HEK293 (cell line): ENCODE results near the gene URGCP.

ENCODE experiments used
- CTCF ChIA-PET: fragments of 350-600 bp; formaldehyde crosslinking; extraction: SDS; loops from one replicate; lab custom pipeline; 2021; ENCODE audit warnings: antibody characterized with exemption; lab: Yijun Ruan, JAX
- POLR2A ChIA-PET: fragments of 300-600 bp; formaldehyde crosslinking; extraction: SDS; loops from one replicate; lab custom pipeline; 2020; ENCODE audit warnings: antibody characterized with exemption, inconsistent platforms; lab: Yijun Ruan, JAX
- H3K27ac ChIP-seq: fragments of 200-500 bp; sonication (Bioruptor generic); 2 replicates; pipeline ENCODE4 v1.5.1; 2014; ENCODE audit warnings: low read depth, low read length, control low read depth, inconsistent platforms; ENCODE audit errors: extremely low read depth
- H3K36me3 ChIP-seq, 2 experiments: fragments of 200-500 bp in 1 of 2; sonication (Bioruptor generic) in 1 of 2; 1 replicate in 1 of 2; 2 replicates in 1 of 2; pipeline ENCODE4 v1.5.1; 2014 to 2017; ENCODE audit warnings: inconsistent platforms in 2 of 2, low read length in 2 of 2; ENCODE audit not compliant: control insufficient read depth in 2 of 2, insufficient read depth in 1 of 2
- H3K4me1 ChIP-seq: fragments of 200-500 bp; sonication (Bioruptor generic); 2 replicates; pipeline ENCODE4 v1.5.1; 2014; ENCODE audit warnings: mild to moderate bottlenecking, low read length, inconsistent platforms; ENCODE audit not compliant: control insufficient read depth, insufficient read depth
- H3K4me3 ChIP-seq: 2 replicates; pipeline ENCODE4 v1.5.1; 2011; ENCODE audit warnings: low read depth, mild to moderate bottlenecking, control low read depth, low read length, moderate library complexity
- H3K9me3 ChIP-seq: fragments of 200-500 bp; sonication (Bioruptor generic); 2 replicates; pipeline ENCODE4 v1.5.1; 2014; ENCODE audit warnings: low read depth, low read length, inconsistent platforms; ENCODE audit not compliant: control insufficient read depth, insufficient read depth
- FEZF1 ChIP-seq: fragments of 450-650 bp; formaldehyde crosslinking; IDR thresholded peaks from 2 replicates; pipeline ENCODE4 v1.5.1; 2016; ENCODE audit warnings: missing biosample characterization, missing genetic modification characterization
- GLIS1 ChIP-seq: fragments of 450-650 bp; formaldehyde crosslinking; IDR thresholded peaks from 2 replicates; pipeline ENCODE4 v1.5.1; 2016; ENCODE audit warnings: missing biosample characterization, missing genetic modification characterization
- REPIN1 ChIP-seq: fragments of 450-650 bp; formaldehyde crosslinking; IDR thresholded peaks from 2 replicates; pipeline ENCODE4 v1.5.1; 2017; ENCODE audit warnings: missing biosample characterization, missing genetic modification characterization, low read depth
- ZBTB21 ChIP-seq: fragments of 450-650 bp; formaldehyde crosslinking; IDR thresholded peaks from 2 replicates; pipeline ENCODE4 v1.5.1; 2017; ENCODE audit warnings: missing biosample characterization, missing genetic modification characterization
- ZNF169 ChIP-seq: fragments of 450-650 bp; formaldehyde crosslinking; IDR thresholded peaks from 2 replicates; pipeline ENCODE4 v1.5.1; 2016; ENCODE audit warnings: missing biosample characterization, missing genetic modification characterization
- ZNF214 ChIP-seq: fragments of 450-650 bp; formaldehyde crosslinking; IDR thresholded peaks from 2 replicates; pipeline ENCODE4 v1.5.1; 2017; ENCODE audit warnings: missing biosample characterization, mild to moderate bottlenecking, missing genetic modification characterization, borderline replicate concordance
- ZNF266 ChIP-seq: fragments of 450-650 bp; formaldehyde crosslinking; IDR thresholded peaks from 2 replicates; pipeline ENCODE4 v1.5.1; 2016; ENCODE audit warnings: missing biosample characterization, missing genetic modification characterization, low read depth
- ZNF280D ChIP-seq: fragments of 450-650 bp; formaldehyde crosslinking; IDR thresholded peaks from 2 replicates; pipeline ENCODE4 v1.5.1; 2016; ENCODE audit warnings: missing biosample characterization, missing genetic modification characterization
- ZNF37A ChIP-seq: fragments of 450-650 bp; IDR thresholded peaks from 2 replicates; pipeline ENCODE4 v1.5.1; 2018; ENCODE audit warnings: missing biosample characterization, missing genetic modification characterization
- ZNF660 ChIP-seq: fragments of 450-650 bp; IDR thresholded peaks from 2 replicates; pipeline ENCODE4 v1.5.1; 2018; ENCODE audit warnings: missing biosample characterization, mild to moderate bottlenecking, missing genetic modification characterization
- ZNF664 ChIP-seq: fragments of 450-650 bp; formaldehyde crosslinking; IDR thresholded peaks from 2 replicates; pipeline ENCODE4 v1.5.1; 2016; ENCODE audit warnings: missing biosample characterization, missing genetic modification characterization
- TF ChIP-seq, protein P1 (sequence below): fragments of 450-650 bp; formaldehyde crosslinking; IDR thresholded peaks from 2 replicates; pipeline ENCODE4 v1.5.1; 2016; ENCODE audit warnings: missing biosample characterization, missing genetic modification characterization
- TF ChIP-seq, protein P2 (sequence below): fragments of 450-650 bp; formaldehyde crosslinking; IDR thresholded peaks from 2 replicates; pipeline ENCODE4 v1.5.1; 2016; ENCODE audit warnings: missing biosample characterization, missing genetic modification characterization
- TF ChIP-seq, protein P3 (sequence below): fragments of 450-650 bp; formaldehyde crosslinking; IDR thresholded peaks from 2 replicates; pipeline ENCODE4 v1.5.1; 2016; ENCODE audit warnings: missing biosample characterization, missing genetic modification characterization, borderline replicate concordance

Gene URGCP

GRCh38 chr7:43864126-43864525 is 42.3 kb downstream of the URGCP start (continued):
- TF ChIP-seq ZNF37A (tag by site-specific recombination) (no peak), FEZF1 (no peak), ZNF660 (tag by site-specific recombination) (no peak), ZNF280D (tag by site-specific recombination) (no peak)
- TF ChIP-seq, protein P1, sequence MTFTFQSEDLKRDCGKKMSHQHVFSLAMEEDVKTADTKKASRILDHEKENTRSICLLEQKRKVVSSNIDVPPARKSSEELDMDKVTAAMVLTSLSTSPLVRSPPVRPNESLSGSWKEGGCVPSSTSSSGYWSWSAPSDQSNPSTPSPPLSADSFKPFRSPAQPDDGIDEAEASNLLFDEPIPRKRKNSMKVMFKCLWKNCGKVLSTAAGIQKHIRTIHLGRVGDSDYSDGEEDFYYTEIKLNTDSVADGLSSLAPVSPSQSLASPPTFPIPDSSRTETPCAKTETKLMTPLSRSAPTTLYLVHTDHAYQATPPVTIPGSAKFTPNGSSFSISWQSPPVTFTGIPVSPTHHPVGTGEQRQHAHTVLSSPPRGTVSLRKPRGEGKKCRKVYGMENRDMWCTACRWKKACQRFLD = no peak

DNA sequence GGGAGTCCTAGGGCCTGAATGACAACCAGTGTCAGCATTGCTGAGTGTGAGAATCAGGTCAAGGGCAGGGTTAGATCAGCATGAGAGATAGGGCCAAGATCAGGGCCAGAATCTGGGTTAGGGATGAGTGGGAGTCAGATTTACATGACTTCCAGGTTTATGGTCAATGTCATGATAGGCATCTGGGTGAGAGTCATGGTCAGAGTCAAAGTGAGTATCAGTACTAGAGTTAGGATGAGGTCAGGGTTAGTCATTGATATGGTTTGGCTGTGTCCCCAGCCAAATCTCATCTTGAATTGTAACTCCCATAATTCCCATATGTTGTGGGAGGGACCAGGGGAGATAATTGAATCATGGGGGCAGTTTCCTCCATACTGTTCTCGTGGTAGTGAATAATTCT is 49.4 kb downstream of the URGCP start:
- H3K4me3 ChIP-seq = no peak overlapping the region
- TF ChIP-seq, protein P2, sequence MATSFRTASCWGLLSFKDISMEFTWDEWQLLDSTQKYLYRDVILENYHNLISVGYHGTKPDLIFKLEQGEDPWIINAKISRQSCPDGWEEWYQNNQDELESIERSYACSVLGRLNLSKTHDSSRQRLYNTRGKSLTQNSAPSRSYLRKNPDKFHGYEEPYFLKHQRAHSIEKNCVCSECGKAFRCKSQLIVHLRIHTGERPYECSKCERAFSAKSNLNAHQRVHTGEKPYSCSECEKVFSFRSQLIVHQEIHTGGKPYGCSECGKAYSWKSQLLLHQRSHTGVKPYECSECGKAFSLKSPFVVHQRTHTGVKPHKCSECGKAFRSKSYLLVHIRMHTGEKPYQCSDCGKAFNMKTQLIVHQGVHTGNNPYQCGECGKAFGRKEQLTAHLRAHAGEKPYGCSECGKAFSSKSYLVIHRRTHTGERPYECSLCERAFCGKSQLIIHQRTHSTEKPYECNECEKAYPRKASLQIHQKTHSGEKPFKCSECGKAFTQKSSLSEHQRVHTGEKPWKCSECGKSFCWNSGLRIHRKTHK (tag by site-specific recombination) = no peak
- no peak for TF ChIP-seq GLIS1 (tag by site-specific recombination)
- TF ChIP-seq, protein P3, sequence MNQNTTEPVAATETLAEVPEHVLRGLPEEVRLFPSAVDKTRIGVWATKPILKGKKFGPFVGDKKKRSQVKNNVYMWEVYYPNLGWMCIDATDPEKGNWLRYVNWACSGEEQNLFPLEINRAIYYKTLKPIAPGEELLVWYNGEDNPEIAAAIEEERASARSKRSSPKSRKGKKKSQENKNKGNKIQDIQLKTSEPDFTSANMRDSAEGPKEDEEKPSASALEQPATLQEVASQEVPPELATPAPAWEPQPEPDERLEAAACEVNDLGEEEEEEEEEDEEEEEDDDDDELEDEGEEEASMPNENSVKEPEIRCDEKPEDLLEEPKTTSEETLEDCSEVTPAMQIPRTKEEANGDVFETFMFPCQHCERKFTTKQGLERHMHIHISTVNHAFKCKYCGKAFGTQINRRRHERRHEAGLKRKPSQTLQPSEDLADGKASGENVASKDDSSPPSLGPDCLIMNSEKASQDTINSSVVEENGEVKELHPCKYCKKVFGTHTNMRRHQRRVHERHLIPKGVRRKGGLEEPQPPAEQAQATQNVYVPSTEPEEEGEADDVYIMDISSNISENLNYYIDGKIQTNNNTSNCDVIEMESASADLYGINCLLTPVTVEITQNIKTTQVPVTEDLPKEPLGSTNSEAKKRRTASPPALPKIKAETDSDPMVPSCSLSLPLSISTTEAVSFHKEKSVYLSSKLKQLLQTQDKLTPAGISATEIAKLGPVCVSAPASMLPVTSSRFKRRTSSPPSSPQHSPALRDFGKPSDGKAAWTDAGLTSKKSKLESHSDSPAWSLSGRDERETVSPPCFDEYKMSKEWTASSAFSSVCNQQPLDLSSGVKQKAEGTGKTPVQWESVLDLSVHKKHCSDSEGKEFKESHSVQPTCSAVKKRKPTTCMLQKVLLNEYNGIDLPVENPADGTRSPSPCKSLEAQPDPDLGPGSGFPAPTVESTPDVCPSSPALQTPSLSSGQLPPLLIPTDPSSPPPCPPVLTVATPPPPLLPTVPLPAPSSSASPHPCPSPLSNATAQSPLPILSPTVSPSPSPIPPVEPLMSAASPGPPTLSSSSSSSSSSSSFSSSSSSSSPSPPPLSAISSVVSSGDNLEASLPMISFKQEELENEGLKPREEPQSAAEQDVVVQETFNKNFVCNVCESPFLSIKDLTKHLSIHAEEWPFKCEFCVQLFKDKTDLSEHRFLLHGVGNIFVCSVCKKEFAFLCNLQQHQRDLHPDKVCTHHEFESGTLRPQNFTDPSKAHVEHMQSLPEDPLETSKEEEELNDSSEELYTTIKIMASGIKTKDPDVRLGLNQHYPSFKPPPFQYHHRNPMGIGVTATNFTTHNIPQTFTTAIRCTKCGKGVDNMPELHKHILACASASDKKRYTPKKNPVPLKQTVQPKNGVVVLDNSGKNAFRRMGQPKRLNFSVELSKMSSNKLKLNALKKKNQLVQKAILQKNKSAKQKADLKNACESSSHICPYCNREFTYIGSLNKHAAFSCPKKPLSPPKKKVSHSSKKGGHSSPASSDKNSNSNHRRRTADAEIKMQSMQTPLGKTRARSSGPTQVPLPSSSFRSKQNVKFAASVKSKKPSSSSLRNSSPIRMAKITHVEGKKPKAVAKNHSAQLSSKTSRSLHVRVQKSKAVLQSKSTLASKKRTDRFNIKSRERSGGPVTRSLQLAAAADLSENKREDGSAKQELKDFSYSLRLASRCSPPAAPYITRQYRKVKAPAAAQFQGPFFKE (tag by site-specific recombination) = no peak
- TF ChIP-seq ZNF664 (tag by site-specific recombination) = no peak
- TF ChIP-seq ZBTB21 (tag by site-specific recombination) = no peak
- H3K27ac ChIP-seq = no peak overlapping the region
- H3K36me3 ChIP-seq = no peaks in the 10 kb centered on the region
- no peaks in the 10 kb centered on the region for H3K9me3 ChIP-seq
- ChIA-PET POLR2A (no interaction called here), CTCF (interaction anchor here (3.6 kb wide), 1 partner anchor 18 kb away, joined by 17 read pairs; no protein-coding TSS in a partner anchor)
- H3K4me1 ChIP-seq = no peaks in the 10 kb centered on the region

DNA sequence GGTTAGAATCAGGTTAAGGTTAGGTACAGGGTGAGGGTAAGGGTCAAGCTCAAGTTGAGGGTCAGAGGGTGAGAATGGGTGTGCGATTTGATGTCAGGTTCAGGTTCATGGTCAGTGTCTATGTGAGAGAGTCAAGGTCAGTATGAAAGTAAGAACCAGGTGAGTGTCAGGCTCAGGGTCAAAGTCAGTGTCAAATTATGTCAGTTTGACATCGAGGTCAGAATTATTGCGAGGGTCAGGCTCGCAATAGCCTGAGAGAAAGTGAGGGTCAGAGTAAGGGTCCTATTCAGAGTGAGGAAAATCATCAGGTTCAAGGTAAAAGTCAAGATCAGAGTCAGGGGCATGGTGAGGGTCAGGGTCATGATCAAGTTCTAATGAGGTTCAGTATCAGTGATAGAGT is 50.1 kb downstream of the URGCP start:
- ChIA-PET CTCF (interaction anchor here (0.7 to 3.6 kb wide), 2 partner anchors 18 to 101 kb away, joined by 3 to 17 read pairs; no protein-coding TSS in a partner anchor), POLR2A (no interaction called here)
- Histone ChIP-seq H3K4me1 (no peaks in the 10 kb centered on the region), H3K4me3 (no peak overlapping the region), H3K36me3 (no peaks in the 10 kb centered on the region), H3K27ac (no peak overlapping the region), H3K9me3 (no peaks in the 10 kb centered on the region)
- no peak for TF ChIP-seq ZNF266 (tag by site-specific recombination)
- TF ChIP-seq REPIN1 (tag by site-specific recombination) = no peak
- TF ChIP-seq ZNF169 (tag by site-specific recombination) = no peak
- no peak for TF ChIP-seq ZNF214 (tag by site-specific recombination)
